Glutamatergic neuron (in vitro differentiated cells): ENCODE measurements around the gene OR4D1. TPM values are rescaled to one million over a fixed set of nuclear protein-coding genes. Genes with fewer than 3 reads are reported as not detected.

Experiments used
- DNase-seq: peaks from one replicate; pipeline ENCODE4 v3.0.0; 2022
- H3K27ac Mint-ChIP-seq: one replicate; pipeline ENCODE4 v1.8.0; 2020; ENCODE audit warnings: mild to moderate bottlenecking, mixed read lengths, inconsistent platforms; ENCODE audit not compliant: unreplicated experiment
- H3K27me3 Mint-ChIP-seq: one replicate; pipeline ENCODE4 v1.8.0; 2020; ENCODE audit warnings: mild to moderate bottlenecking, moderate library complexity, mixed read lengths, inconsistent platforms; ENCODE audit not compliant: unreplicated experiment
- H3K36me3 Mint-ChIP-seq: one replicate; pipeline ENCODE4 v1.8.0; 2020; ENCODE audit warnings: mild to moderate bottlenecking, mixed read lengths, inconsistent platforms; ENCODE audit not compliant: unreplicated experiment
- H3K4me1 Mint-ChIP-seq: one replicate; pipeline ENCODE4 v1.8.0; 2020; ENCODE audit warnings: mild to moderate bottlenecking, low read depth, mixed read lengths, inconsistent platforms; ENCODE audit not compliant: unreplicated experiment
- H3K4me3 Mint-ChIP-seq: one replicate; pipeline ENCODE4 v1.8.0; 2020; ENCODE audit warnings: mild to moderate bottlenecking, mixed read lengths, inconsistent platforms; ENCODE audit not compliant: unreplicated experiment
- H3K9me3 Mint-ChIP-seq: one replicate; pipeline ENCODE4 v1.8.0; 2020; ENCODE audit warnings: mild to moderate bottlenecking, moderate library complexity, mixed read lengths, inconsistent platforms; ENCODE audit not compliant: unreplicated experiment
- CTCF ChIP-seq: fragments of 200-600 bp; sonication (generic); IDR thresholded peaks from one replicate; pipeline ENCODE4 v1.5.0; 2021; ENCODE audit not compliant: partially characterized antibody, unreplicated experiment
- total RNA-seq: library from RNA; stranded (reverse); fragmentation: NEBNext Ultra II Directional; extraction: Animal tissue kit (Norgen Biotek cat#: 25700); gene quantifications from one replicate; pipeline ENCODE4 v1.2.1, GENCODE V29; 2021; ENCODE audit not compliant: unreplicated experiment

The OR4D1 gene
- total RNA-seq, 1 donor from 2014 or later = not detected

- Mint-ChIP-seq H3K27ac (no peak overlapping the region), H3K36me3 (peaks cover 9% of the 10 kb centered on the region), H3K27me3 (peaks cover 8% of the 10 kb centered on the region), H3K9me3 (no peaks in the 10 kb centered on the region), H3K4me3 (no peak overlapping the region), H3K4me1 (peaks cover 4% of the 10 kb centered on the region)
- no peak for TF ChIP-seq CTCF
- DNase-seq = no peak
Measured at GRCh38 chr17:58153046-58153445, 4.9 kb downstream of the OR4D1 start.

DNA sequence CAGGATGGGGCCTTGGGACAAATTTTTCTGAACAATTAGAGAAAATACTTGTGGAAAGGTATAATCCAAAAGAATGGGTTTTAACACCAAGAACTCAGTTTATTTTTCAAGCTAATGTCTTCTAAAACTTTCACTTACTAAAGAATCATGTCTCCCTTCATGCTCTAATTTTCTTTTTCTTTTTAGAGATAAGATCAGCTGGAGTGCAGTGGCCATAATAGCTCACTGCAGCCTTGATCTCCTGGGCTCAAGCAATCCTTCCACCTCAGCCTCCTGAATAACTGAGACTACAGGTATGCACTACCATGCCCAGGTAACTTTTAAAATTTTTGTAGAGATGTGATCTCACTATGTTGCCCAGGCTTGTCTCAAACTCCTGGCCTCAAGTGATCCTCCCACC is 5.5 kb downstream of the OR4D1 start:
- peaks cover 4% of the 10 kb centered on the region for H3K4me1 Mint-ChIP-seq
- DNase-seq = no peak
- peaks cover 8% of the 10 kb centered on the region for H3K27me3 Mint-ChIP-seq
- peaks cover 9% of the 10 kb centered on the region for H3K36me3 Mint-ChIP-seq
- no peak overlapping the region for H3K4me3 Mint-ChIP-seq
- H3K9me3 Mint-ChIP-seq = no peaks in the 10 kb centered on the region
- no peak overlapping the region for H3K27ac Mint-ChIP-seq
- no peak for TF ChIP-seq CTCF

- H3K36me3 Mint-ChIP-seq = peaks cover 9% of the 10 kb centered on the region
- TF ChIP-seq CTCF = no peak
- DNase-seq = peak; percentile 59
- H3K4me3 Mint-ChIP-seq = peak overlapping the region; percentile 93
- no peak overlapping the region for H3K27ac Mint-ChIP-seq
- H3K4me1 Mint-ChIP-seq = peaks cover 4% of the 10 kb centered on the region
- peaks cover 12% of the 10 kb centered on the region for H3K27me3 Mint-ChIP-seq
- no peaks in the 10 kb centered on the region for H3K9me3 Mint-ChIP-seq
Measured at GRCh38 chr17:58156839-58157803, 8.9 kb downstream of the OR4D1 start.

DNA sequence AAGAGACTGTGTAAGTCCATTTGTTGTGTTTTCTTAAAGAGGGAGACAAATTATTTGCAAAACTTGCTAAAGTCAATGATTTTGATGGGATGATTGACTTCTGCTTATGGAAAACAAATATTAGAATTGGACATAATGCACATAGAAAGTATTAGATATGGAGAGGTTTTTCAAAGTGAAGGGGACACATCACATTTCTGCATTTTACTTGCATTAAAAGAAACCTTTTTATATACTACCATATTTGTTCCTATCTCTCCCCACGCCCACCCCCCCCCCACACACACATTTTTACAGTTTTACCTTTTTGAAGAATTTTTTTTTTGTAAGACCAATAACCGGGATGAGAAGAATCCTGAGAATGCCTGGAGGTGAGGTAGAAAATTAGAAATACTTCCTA is 10.0 kb downstream of the OR4D1 start:
- DNase-seq = no peak
- Mint-ChIP-seq H3K4me1 (peaks cover 4% of the 10 kb centered on the region), H3K9me3 (no peaks in the 10 kb centered on the region), H3K36me3 (peaks cover 9% of the 10 kb centered on the region), H3K27ac (no peak overlapping the region), H3K27me3 (peaks cover 12% of the 10 kb centered on the region), H3K4me3 (no peak overlapping the region)
- TF ChIP-seq CTCF = no peak

- no peaks in the 10 kb centered on the region for H3K36me3 Mint-ChIP-seq
- H3K9me3 Mint-ChIP-seq = no peaks in the 10 kb centered on the region
- no peak for TF ChIP-seq CTCF
- H3K4me1 Mint-ChIP-seq = peaks cover 4% of the 10 kb centered on the region
- H3K27me3 Mint-ChIP-seq = peaks cover 10% of the 10 kb centered on the region
- no peak for DNase-seq
- no peak overlapping the region for H3K27ac Mint-ChIP-seq
- H3K4me3 Mint-ChIP-seq = no peak overlapping the region
Measured at GRCh38 chr17:58161566-58161965, 13.4 kb downstream of the OR4D1 start.
